H54 (cell line): Measurements from ENCODE around the gene GCA.
A peak's percentile ranks its signal among the peaks of the same experiment; 100 is the strongest.

Experiments
- DNase-seq: peaks from one replicate; pipeline ENCODE4 v3.0.0; 2011; ENCODE audit warnings: low spot score, mixed read lengths; ENCODE audit not compliant: insufficient read length
- FAIRE-seq: peaks from 3 replicates; lab custom pipeline; 2011; peaks lifted over from hg19 to GRCh38; lab: Jason Lieb, UNC
- POLR2A ChIP-seq: IDR thresholded peaks from 2 replicates; pipeline ENCODE4 v1.6.1; 2011; ENCODE audit warnings: low read depth, mild to moderate bottlenecking, low read length

GCA gene

GRCh38 chr2:162343492-162343823, 474 bp upstream of the GCA start:
- TF ChIP-seq POLR2A, result no peak
- no peak for DNase-seq
- no peak for FAIRE-seq

GRCh38 chr2:162344617-162344950, 652 bp downstream of the GCA start:
- DNase-seq (no peak), FAIRE-seq (no peak)
- TF ChIP-seq POLR2A, result no peak

GRCh38 chr2:162365392-162365791, 21.5 kb downstream of the GCA start:
- FAIRE-seq (no peak), DNase-seq (no peak)
- TF ChIP-seq POLR2A, result no peak

GRCh38 chr2:162368494-162368893, 24.6 kb downstream of the GCA start:
- no peak for DNase-seq
- FAIRE-seq, result no peak
- TF ChIP-seq POLR2A, result no peak

- no peak for TF ChIP-seq POLR2A
Observed at GRCh38 chr2:162369551-162369950, 25.6 kb downstream of the GCA start.

GRCh38 chr2:162370931-162371330, 27.0 kb downstream of the GCA start:
- no peak for TF ChIP-seq POLR2A
- DNase-seq, result no peak

More at GRCh38 chr2:162369551-162369950, 25.6 kb downstream of the GCA start:
- DNase-seq (no peak), FAIRE-seq (no peak)

GRCh38 chr2:162372818-162373217, 28.9 kb downstream of the GCA start:
- no peak for FAIRE-seq
- DNase-seq, result no peak
- TF ChIP-seq POLR2A, result no peak

More at GRCh38 chr2:162370931-162371330, 27.0 kb downstream of the GCA start:
- peak; percentile 6 for FAIRE-seq

GRCh38 chr2:162379719-162380580, 36.0 kb downstream of the GCA start:
- FAIRE-seq, result no peak
- no peak for DNase-seq
- TF ChIP-seq POLR2A, result no peak

- no peak for FAIRE-seq
- DNase-seq, result no peak
- no peak for TF ChIP-seq POLR2A
Observed at GRCh38 chr2:162381851-162382250, 37.9 kb downstream of the GCA start.

GRCh38 chr2:162382278-162382677, 38.3 kb downstream of the GCA start:
- DNase-seq (no peak), FAIRE-seq (no peak)
- TF ChIP-seq POLR2A, result no peak

GRCh38 chr2:162385536-162385935, 41.6 kb downstream of the GCA start:
- FAIRE-seq (no peak), DNase-seq (no peak)
- TF ChIP-seq POLR2A, result no peak

- no peak for TF ChIP-seq POLR2A
- no peak for FAIRE-seq
- no peak for DNase-seq
Observed at GRCh38 chr2:162390801-162391200, 46.9 kb downstream of the GCA start.

- FAIRE-seq (no peak), DNase-seq (no peak)
- TF ChIP-seq POLR2A, result no peak
Observed at GRCh38 chr2:162400336-162400735, 56.4 kb downstream of the GCA start.

- DNase-seq, result no peak
- TF ChIP-seq POLR2A, result no peak
- FAIRE-seq, result no peak
Observed at GRCh38 chr2:162401871-162402270, 57.9 kb downstream of the GCA start.

GRCh38 chr2:162403884-162404283, 60.0 kb downstream of the GCA start:
- TF ChIP-seq POLR2A, result no peak
- peak; percentile 15 for DNase-seq
- FAIRE-seq, result peak; percentile 96
